NCI-H128 (cell line): ENCODE results near the gene ENDOU.

Source experiments
- DNase-seq: peaks from one replicate; lab custom pipeline; 2025; ENCODE audit not compliant: unreplicated experiment; lab: John Stamatoyannopoulos, UW

ENDOU gene

DNA sequence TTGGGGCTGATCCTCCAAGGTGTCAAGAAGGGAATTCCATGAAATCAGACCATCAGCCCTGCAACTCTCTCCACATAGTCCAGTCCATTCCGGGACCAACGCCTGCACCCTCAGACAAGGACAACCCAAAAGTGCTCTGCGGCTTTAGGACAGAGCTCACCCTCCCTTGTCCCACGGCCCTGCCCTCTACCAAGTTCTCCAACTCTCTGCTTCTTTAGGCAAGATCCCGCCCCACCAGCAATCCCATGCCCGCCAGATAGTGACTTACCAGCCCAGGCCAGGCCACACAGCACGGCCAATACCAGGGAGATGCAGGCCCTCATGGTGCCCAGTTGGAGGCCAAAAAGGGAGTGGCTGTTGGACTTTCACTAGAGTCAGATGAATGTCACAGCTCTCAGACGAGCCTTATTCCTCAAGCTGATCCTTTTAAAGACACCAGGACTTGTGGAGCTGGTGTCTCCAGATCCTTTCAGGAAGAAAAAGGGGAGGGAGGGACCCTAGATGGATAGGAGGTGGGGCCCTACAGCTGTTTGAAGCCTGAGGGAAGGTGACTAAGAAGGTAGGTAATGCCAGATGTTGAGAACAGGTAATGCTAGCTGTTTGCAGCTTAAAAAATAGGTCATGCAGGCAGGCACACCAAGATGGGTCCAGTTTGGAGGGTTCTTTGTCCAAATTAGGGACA lies at the start of gene ENDOU:
Gene ENDOU (minus strand): TSS at position 400 of the 682 bp plus-strand sequence. CDS start 77 bp downstream, at position 323.
- no peak for DNase-seq

- no peak for DNase-seq
Measured at GRCh38 chr12:47774663-47775062, 49.4 kb upstream of the ENDOU start.

GRCh38 chr12:47773858-47774580 lies 48.7 kb upstream of the ENDOU start:
- DNase-seq, result no peak

DNA sequence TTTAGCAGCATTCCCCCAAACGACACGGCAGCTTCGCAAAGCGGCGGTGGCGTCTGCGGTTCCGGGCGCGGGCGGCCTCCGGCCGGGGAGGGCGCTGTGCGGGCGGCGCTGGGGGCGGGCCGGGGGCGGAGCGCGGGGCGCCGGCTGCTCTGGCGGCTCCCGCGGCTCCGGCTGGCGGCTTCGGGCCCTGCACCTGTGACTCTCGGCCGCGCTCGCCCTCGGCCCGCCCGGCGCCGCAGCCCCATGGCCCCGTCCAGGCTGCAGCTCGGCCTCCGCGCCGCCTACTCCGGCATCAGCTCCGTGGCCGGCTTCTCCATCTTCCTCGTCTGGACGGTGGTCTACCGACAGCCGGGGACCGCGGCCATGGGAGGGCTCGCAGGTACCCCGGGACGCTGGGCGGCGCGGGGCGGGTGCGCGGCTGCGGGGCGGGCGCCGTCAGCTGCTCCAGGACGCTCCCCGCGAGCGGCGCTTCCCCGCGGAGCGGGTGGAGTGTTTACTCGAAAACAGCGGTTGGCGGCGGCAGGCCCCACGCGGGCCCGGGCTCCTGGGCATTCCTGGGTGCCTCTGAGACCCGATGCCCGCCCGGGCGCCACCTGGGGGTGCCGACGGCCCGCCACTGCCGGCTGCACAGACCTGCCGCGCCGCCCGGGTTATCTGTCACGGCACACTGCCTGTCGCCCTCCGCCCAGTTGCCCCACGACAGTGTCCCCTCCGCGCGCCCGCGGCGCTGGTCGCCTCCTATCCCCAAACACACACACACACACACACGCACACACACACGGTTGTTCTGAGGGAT lies 48.0 kb upstream of the ENDOU start, which contains the start of gene SLC48A1:
Gene SLC48A1 (plus strand): TSS at position 177 of the 796 bp plus-strand sequence. CDS start 67 bp downstream, at position 244.
- peak; percentile 35 for DNase-seq

- DNase-seq, result no peak
Measured at GRCh38 chr12:47772738-47773061, 47.4 kb upstream of the ENDOU start.

GRCh38 chr12:47772094-47772660 lies 46.9 kb upstream of the ENDOU start:
- DNase-seq, result no peak

- DNase-seq, result no peak
Measured at GRCh38 chr12:47771304-47771703, 46.0 kb upstream of the ENDOU start.

GRCh38 chr12:47770086-47770726 lies 44.9 kb upstream of the ENDOU start:
- DNase-seq, result no peak

GRCh38 chr12:47769234-47770085 lies 44.2 kb upstream of the ENDOU start:
- DNase-seq, result no peak

- DNase-seq, result no peak
Measured at GRCh38 chr12:47768323-47768811, 43.1 kb upstream of the ENDOU start.

DNA sequence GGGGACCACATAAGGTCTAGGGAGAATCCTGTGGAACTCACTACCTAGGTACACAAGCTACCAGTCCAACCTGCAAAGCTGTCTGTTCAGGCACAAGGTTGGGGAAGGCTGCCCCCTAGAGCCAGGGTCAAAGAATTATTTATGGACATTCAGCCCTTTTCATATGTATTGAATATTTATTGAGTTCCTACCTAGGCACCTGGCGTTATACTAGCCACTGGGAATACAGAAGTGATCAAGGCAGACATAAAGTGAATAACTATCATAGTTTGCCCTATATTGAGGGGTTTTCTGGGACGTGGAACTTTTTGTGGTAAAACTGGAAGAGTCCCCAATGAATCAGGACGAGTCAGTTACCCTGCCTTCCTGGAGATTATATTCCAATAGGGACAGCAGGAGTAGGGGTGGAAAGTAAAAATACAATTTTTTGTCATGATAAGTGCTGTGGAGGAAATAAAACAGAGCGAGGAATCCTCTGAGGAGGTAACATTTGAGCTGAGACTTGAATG lies 42.0 kb upstream of the ENDOU start:
- no peak for DNase-seq

DNA sequence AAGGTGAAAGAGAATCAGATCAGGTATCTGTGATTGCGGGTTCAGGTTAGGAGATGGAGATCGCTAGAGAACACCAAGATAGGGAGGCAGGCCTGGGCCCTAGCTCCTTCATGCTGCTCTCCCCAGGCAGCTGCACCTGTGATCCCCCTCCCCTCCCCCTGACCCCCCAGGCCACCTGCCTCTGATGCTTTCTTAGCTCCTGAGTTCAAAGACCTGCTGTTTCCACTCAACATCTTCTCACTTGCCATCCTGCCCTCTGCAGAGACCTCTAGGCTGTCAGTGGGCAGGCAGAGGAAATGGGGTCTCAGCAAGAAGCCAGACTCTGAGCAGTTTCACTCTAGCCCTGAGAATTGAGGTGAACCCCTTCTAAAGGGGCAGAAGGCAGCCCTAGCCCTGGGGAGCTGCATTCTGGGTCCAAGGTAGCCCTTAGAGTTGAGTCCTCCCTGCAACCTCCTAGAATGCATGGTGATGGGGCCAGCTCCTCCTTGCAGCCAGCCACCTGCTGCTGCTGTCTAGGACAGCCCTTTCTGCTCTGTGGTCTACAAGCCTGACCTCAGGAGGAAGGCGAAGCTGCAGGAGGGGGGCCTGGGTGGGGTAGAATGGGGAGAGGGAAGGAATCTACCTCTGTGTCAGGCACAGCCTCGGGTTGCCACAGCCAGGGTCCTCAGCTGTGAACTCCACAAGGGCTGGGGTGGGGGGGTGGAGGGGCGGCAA lies 41.4 kb upstream of the ENDOU start:
- DNase-seq, result no peak

- no peak for DNase-seq
Measured at GRCh38 chr12:47763481-47764346, 38.4 kb upstream of the ENDOU start.

GRCh38 chr12:47762850-47763465 lies 37.7 kb upstream of the ENDOU start:
- no peak for DNase-seq

DNA sequence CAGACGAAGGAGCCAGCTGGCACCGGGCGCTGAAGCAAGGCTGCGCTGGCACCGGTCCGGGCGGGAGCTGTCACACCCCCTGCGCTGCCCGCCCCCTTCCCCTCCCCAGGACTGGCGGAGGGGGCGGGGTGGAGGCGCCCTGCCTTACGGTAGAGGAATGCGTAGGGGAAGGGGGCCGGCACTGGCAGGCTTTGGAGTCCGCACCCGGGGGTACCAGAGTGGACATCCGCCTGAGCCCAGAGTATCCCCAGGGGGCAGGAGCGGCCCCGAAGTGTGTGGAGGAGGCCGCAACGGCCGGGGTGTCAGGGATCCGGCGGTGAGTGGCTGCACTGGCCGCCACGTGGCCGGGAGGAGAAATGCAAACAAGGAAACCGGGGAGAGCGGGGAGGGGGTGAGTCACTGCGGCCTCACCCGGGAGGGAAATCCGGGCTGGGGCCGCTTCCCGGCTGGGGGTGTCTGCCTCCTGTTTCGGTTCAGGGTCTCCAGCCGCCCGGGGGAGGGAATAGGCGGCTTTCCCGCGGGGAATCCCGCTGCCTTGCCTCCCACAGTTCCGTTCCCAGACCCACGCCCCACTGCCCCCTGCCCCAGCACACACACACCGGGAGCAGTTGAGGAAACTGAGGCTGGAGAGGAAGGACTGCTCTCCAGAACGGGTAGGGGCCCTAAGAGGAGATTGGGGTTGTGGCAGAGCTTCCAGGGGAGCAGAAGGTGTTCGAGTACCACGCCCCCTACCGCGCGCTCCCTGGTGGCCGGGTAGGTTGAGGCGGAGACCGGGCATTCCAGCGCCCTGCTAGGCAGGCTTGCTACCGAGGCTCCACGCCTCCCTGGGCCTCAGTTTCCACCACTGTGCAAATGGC lies 33.8 kb upstream of the ENDOU start, which contains the start of gene RAPGEF3:
Gene RAPGEF3 (minus strand): TSS at position 47 of the 857 bp plus-strand sequence. CDS start 324 bp downstream, outside the sequence.
- peak; percentile 18 for DNase-seq

DNA sequence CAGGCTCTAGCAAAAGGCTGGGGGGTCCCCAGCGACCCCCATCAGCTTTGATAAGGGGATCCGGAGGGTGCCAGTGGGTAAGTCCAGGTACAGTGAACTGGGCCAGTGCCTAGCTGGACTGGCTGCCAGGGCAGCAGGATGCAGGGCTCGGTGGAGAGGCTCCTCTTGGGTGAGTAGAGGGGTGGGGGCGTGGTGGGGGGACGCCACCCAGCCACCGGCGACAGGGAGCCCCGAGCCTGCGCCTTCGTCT lies 33.2 kb upstream of the ENDOU start:
- no peak for DNase-seq
